ENCODE results near the gene ANKRD12.

DNA sequence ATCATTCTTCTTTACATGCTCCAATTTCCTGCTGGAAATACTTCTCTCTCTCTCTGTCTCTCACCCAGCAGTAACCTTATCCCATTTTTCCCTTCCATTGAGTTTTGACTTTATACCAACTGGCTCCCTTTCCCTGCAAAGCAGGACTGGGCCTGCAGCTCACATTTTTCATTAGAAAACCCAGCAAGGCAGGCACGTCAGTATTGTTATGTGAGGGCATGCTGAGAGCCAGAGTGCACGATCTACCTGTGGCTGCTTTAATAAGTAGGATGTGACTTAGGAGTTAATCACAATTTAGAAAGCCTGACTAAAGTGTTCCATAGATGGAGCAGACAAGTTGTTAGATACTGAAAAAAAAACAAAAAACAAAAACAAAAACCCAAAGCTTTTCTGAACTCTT is 39.2 kb upstream of the ANKRD12 start:
- TF ChIP-seq, protein P1, sequence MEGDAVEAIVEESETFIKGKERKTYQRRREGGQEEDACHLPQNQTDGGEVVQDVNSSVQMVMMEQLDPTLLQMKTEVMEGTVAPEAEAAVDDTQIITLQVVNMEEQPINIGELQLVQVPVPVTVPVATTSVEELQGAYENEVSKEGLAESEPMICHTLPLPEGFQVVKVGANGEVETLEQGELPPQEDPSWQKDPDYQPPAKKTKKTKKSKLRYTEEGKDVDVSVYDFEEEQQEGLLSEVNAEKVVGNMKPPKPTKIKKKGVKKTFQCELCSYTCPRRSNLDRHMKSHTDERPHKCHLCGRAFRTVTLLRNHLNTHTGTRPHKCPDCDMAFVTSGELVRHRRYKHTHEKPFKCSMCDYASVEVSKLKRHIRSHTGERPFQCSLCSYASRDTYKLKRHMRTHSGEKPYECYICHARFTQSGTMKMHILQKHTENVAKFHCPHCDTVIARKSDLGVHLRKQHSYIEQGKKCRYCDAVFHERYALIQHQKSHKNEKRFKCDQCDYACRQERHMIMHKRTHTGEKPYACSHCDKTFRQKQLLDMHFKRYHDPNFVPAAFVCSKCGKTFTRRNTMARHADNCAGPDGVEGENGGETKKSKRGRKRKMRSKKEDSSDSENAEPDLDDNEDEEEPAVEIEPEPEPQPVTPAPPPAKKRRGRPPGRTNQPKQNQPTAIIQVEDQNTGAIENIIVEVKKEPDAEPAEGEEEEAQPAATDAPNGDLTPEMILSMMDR (IDR thresholded peaks at IDR 0.05): no peak
- TF ChIP-seq POLR2A (IDR thresholded peaks at IDR 0.05): no peak
- no peak for TF ChIP-seq POLR2AphosphoS5 (IDR thresholded peaks at IDR 0.05)

Data from sigmoid colon (tissue), 4 donors.